GM12891 (cell line): ENCODE measurements around the gene TSKU.

Source experiments
- PAX5 ChIP-seq: IDR thresholded peaks from 2 replicates; pipeline ENCODE4 v1.6.1; 2011; ENCODE audit warnings: low read length, moderate library complexity, mild to moderate bottlenecking; ENCODE audit not compliant: insufficient read depth, severe bottlenecking
- POLR2A ChIP-seq: IDR thresholded peaks from 2 replicates; pipeline ENCODE4 v1.6.1; 2011; ENCODE audit warnings: low read depth, low read length, control low read depth
- POLR2AphosphoS5 ChIP-seq: IDR thresholded peaks from 2 replicates; pipeline ENCODE4 v1.6.1; 2011; ENCODE audit warnings: low read depth, low read length, control low read depth
- SPI1 ChIP-seq: IDR thresholded peaks from 2 replicates; pipeline ENCODE4 v1.6.1; 2011; ENCODE audit warnings: low read depth, low read length, control low read depth
- TAF1 ChIP-seq: IDR thresholded peaks from 2 replicates; pipeline ENCODE4 v1.6.1; 2011; ENCODE audit warnings: low read depth, low read length, control low read depth

DNA sequence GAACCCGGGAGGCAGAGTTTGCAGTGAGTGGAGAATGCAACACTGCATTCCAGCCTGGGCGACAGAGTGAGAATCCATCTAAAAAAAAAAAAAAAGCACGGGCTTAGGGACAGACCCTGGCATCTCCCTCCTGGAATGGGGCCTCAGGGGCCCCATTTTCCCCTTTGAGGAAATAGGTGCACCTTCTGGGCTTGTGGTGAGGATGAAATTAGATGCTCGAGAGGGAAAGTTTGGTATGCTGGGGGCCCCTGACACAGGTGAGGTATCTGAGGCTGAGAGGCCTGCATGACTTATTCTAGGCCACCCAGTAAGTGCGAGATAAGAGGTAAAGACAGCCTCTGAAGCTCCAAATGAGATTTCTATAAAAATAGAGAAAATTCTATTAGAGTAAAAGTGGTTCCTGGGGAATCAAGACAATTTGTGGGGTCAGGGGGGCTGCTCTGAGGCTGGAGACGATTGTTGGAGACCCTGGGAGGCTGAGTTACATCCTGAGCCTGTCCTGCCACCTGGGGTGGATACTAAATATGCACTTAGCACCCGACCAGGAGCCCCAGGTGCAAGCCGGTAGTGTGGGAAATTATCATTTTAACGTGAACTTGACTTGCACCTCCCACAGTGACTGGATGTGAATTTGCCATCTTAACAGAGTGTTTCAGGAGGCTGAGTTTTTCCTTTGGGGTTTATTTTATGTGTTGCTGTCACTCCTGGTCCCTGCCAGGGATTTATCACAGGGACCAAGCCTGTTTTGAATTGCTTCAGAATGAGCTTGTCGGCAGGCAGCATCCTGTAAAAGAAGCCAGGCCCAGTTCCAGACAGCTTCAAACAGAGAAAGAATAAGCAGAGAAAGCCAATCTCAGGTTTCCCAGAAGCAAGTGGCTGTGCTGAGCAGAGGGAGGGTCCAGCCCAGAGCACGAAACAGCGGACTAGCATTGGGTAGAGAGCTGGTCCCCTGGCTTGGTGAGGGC lies 48.4 kb upstream of the TSKU start:
- TF ChIP-seq POLR2AphosphoS5 (no peak), POLR2A (no peak), TAF1 (no peak), SPI1 (no peak), PAX5 (no peak)
